Jurkat, Clone E6-1 (cell line): Measurements from ENCODE around the gene NDUFB10. TPM values are rescaled to one million over a fixed set of nuclear protein-coding genes. Genes with fewer than 3 reads are reported as not detected.
"Not testable (repeated sequence)": the region's sequence is repeated elsewhere in the genome, so short reads cannot be mapped to it uniquely, and the experiment has no call there.

Experiments
- DNase-seq: peaks from one replicate; pipeline ENCODE4 v3.0.0-alpha.2; 2011; ENCODE audit warnings: low read depth, low spot score
- H3K4me3 ChIP-seq: 2 replicates; pipeline ENCODE4 v1.5.1; 2011; ENCODE audit warnings: mild to moderate bottlenecking, low read length, control low read depth, moderate library complexity
- polyA plus RNA-seq: library from polyadenylated mRNA; unstranded; fragments of >200 nt; gene quantifications from one replicate; pipeline ENCODE4 v1.2.1, GENCODE V29; 2012; ENCODE audit warnings: missing spikeins; ENCODE audit not compliant: insufficient read length, insufficient read depth

The NDUFB10 gene
- polyA plus RNA-seq, result 315 TPM

DNA sequence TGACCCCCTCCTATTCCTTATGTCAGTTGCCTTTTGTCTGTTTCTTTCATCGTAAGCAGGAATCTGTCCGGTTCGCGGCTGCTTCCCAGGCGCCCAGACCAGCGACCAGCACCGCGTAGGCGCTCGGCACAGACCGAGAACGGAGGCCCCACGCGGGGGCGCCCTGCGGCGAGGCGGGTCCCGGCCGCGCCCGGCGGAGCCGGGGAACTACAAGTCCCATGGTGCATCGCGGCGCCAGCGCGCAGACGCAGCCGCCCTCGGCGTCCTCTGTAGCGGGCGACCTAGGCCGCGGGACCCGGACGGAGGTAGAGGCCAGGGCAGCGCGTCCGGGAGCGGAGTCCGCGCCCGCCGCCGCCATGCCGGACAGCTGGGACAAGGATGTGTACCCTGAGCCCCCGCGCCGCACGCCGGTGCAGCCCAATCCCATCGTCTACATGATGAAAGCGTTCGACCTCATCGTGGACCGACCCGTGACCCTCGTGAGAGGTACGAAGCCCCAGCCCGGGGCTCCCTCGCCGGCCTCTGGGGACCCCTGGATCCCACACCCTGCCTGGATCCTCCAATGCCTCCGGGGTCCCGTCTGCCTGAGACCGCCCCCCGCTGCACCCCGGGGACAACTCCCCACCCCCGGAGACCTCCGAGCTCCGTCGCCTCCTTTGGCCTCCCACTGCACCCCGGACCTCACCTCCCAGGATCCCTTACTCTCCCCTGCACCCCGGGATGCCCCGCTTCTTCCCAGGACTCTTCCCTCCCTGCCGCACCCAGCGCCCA is at the start of gene NDUFB10:
NDUFB10 (plus strand) TSS at position 270 of the 771 bp plus-strand sequence; CDS start at position 357, 87 bp downstream.
- peak within 1 kb of the TSS; percentile 81 for H3K4me3 ChIP-seq
- DNase-seq, result peak; percentile 83

DNA sequence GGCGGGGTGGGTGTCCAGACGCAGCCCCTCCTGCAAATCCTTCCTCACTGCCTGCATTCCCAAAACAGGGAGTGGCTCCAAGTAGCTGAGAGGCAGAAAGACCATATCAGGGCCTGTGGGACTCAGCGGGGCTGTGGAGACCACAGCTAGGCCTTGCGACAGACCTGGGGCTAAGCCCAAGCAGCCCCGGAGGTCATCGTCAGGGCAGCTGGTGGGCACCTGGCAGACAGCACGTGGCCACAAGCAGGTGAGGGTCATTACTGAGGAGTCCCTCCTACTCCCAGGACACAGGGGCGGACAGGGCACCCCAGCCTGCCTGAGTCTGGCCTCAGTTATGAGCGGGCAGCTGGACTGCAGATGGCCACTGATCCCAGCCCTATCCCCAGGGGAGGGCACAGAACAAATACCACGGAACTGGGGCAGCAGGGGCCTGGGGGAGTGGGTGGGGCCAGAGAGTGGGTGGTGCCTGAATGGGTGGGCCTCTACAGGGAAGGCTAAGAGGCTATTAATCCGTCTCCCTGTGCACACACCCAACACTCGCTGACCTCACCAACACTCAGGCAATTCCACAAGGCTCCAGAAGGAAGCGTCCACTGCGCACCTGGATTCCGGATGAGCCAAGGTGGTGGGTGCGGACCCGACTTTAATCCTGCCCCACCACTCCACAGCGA is 49.6 kb upstream of the NDUFB10 start:
- no peak overlapping the region for H3K4me3 ChIP-seq
- no peak for DNase-seq

DNA sequence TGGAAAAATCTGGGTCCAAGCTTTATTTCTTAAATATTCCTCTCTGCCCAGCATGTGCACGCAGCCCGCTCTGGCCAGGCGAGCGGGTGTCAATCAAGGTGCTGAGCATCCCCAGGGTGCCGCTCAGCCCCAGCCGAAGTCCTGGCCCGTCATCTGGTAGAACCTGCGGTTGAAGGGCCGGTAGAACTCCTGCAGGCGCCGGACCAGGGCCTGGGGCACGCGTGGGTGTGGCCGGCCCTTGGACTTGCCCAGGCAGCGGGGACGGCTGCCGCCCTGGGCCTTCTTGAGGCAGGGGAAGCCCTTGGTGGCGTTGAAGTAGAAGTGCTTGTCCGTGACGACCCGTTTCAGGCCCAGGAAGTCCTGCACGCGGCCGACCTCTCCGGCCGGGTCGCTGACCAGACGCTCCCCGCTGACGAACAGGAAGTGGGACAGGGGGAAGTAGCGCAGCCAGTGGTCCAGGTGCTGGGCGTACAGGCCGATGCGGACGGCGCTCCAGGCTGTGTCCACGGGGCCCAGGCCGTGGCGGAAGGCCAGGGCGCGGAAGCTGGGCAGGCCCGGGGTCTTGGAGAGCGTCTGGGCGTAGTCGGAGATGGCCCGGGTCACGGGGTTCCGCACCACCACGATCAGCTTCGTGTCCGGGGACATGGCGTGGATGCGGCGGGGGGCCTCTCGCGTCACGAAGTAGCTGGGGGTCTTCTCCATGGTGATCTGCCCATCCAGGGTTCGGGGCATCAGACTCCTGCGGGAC is 47.7 kb upstream of the NDUFB10 start:
- no peak overlapping the region for H3K4me3 ChIP-seq
- no peak for DNase-seq

DNA sequence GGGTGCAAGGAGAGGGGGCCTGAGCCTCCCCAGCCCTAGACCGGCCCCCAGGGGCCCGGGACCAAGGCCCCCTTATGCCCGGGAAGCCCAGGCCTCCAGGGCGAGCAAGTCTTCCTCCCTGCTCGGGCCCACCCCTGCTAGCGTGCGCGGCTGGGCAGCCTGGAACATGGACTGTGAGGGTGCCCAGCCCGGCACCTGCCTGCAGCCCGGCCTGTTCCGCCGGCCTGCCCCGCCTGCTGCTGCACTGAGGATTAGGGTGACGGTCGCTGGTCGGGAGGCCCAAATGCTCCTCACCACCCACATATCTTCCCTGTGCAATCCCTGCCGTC is 47.2 kb upstream of the NDUFB10 start:
- no peak for DNase-seq

GRCh38 chr16:1913327-1914083 is 45.8 kb upstream of the NDUFB10 start:
- no peak overlapping the region for H3K4me3 ChIP-seq
- DNase-seq, result no peak

More for the DNA sequence above, 47.2 kb upstream of the NDUFB10 start:
- H3K4me3 ChIP-seq, result no peak overlapping the region

- no peak for DNase-seq
- H3K4me3 ChIP-seq, result no peak overlapping the region
Measured at GRCh38 chr16:1914084-1914608, 45.2 kb upstream of the NDUFB10 start.

DNA sequence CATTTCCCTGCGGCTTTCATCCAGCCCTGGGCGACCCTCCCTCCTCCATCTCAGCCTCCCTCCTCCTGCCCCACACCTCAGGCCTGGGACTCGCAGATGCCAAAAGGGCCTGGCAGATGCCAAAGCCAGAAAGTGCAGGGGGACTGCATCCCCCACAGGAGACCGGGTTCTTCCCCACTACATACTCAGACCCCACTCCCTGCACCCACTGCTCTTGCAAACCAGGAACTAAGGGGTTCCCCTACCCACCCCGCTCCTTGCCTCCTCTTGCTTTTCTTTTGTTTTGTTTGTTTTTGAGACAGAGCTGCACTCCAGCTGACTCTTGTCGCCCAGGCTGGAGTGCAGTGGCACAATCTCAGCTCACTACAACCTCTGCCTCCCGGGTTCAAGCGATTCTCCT is 44.4 kb upstream of the NDUFB10 start:
- H3K4me3 ChIP-seq, result no peak overlapping the region

DNA sequence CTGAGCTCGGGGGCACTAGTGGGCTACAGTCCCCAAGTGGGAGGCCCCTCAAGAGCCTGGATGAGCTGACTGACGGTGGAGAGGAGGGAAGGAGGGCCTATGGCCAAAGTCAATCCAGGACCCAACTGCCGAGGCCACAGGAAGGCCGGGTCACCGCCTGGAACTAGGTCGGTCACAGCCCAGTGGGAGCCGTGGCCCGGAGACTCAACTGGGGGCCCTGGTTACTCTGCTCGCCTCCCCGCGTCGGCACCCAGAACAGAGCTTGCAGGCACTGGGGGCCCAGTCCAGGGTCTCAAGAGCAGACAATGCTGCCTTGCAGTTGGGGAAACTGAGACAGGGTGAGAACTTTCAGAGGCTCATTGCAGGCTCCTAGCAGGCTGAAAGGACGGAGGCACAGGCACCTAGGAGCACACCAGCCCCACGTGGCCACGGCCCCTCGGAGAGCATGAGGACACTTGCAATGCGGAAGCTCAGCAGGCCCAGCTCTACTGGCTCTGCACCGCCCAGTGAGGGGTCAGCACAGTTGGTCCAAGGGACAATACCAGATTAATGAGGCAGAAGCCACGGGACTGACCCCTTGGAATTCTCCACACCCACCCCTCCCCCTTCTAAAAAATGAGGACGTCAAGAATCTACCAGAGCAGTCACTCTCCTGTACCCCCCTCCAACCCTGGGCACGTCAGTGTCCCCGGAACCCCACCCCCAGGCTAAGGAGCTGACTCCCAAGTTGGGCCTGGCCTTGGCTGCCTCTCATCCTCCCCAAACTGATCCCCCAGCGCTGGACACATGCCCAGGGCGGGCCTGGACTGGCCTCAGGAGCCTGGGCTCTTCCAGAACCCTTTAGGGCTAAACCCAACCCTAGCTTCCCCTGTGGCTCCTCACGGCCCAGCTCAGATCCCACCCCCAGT is 43.4 kb upstream of the NDUFB10 start:
- no peak overlapping the region for H3K4me3 ChIP-seq
- no peak for DNase-seq

More for the DNA sequence above, 44.4 kb upstream of the NDUFB10 start:
- no peak for DNase-seq

DNA sequence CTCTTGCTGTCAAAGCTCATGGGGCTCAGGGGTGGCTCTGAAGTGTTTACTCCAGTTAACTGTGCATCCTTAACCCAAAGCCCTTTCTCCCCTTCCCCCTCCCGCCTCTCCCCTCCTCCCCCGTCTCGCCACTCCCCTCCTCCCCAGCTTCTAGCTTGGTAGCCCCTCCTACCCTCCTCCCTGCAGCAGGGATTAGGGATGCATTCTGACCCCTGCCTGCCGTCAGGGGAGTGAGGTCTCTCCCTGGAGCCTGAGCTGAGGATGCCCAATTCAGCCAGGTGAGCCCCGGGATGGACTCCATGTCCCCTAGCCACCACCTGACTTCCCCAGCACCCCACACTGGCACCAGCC is 42.7 kb upstream of the NDUFB10 start:
- DNase-seq, result no peak
- no peak overlapping the region for H3K4me3 ChIP-seq

GRCh38 chr16:1917056-1917664 is 42.2 kb upstream of the NDUFB10 start:
- no peak for DNase-seq

GRCh38 chr16:1917665-1918350 is 41.5 kb upstream of the NDUFB10 start:
- DNase-seq, result no peak
- H3K4me3 ChIP-seq, result no peak overlapping the region

More at GRCh38 chr16:1917056-1917664, 42.2 kb upstream of the NDUFB10 start:
- no peak overlapping the region for H3K4me3 ChIP-seq

DNA sequence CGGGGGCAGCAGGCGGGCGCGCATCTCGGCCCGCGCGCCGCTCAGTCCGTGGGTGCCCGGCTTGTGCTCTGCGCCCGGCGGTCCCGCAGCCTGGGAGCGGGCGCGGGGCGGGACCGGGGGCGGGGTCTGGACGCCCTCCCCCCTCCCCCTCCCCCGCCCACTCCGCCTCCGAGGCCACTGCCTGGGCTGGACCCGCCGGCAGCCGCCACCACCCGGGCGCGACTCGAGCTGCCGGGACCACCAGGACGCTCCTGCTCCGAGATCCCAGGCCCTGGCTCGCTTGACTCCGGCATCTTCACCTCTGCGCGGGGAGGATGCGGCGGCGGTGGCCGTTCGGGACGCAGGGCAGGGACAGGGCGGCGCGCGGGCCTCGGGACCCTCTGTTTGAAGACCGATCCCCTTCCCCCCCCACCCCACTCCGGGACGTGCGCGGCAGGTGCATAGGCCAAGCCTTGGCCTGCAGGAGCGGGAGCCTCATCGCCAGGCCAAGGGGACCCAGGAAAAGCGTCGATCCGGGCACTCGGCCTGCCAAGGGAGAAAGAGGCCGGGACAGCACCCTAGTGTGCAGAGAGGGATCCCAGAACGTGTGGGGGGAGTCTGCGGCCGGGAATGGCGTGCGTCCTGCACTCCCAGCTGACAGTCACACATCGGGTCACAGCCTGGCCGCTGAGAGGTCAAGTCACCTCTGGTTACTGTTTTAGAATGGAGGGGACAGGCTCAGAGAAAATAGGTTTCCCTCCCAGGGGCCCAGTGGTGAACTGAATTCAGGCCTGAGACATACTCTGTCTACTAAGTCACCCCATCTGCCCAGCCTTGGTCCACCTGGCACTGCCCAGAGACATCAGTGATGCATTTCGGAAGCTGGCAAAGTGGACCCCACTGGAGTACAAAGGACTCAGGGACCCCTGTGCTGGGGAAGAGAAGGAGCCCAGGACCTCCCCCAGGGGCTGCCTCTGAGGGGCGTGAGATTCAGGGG is 40.7 kb upstream of the NDUFB10 start, which contains the start of gene HS3ST6:
HS3ST6 (minus strand) TSS at position 65 of the 976 bp plus-strand sequence. CDS start 92 bp downstream, outside the sequence.
- DNase-seq, result no peak
- no peak within 1 kb of the TSS for H3K4me3 ChIP-seq

DNA sequence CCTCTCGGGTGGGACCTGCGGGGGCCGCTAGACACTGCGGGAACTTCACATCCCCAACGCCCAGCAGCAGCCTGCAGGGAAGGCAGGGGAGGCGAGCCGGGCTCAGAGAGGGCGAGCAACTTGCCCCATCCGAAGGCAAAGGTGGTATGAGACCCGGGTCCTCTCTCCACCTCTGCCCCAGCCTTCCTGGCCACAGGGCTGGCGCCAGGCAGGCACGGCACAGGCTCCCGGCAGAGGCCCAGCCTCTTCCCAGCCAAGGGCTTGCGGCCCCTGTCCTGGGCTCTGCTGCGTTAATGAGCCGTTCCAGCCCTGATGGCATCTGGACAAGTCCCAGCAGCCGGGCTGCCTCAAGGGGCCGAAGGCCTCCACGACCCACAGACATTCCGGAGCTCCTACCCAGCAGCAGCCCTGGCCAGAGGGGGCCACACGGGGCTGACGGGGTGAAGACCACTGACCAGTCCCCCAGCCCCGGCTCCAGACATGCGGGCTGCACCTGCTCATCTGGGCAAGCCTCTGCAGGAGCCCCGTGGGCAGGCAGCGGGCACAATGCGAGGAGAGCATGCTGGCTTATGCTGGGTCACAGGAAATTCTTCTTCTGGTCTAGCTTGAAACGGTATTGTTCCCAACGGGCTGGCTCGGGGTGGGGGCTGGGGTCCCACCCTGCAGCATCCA is 39.9 kb upstream of the NDUFB10 start:
- DNase-seq, result no peak
- H3K4me3 ChIP-seq, result no peak overlapping the region

DNA sequence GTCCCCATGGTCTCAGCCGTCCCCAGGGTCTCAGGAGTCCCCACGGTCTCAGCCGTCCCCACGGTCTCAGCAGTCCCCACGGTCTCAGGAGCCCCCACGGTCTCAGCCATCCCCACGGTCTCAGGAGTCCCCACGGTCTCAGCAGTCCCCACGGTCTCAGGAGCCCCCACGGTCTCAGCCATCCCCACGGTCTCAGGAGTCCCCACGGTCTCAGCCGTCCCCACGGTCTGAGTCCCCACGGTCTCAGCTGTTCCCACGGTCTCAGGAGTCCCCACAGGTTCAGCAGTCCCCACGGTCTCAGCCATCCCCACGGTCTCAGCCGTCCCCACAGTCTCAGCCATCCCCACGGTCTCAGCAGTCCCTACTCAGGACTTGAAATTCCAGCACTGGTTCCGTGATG is 39.2 kb upstream of the NDUFB10 start:
- not testable (repeated sequence) for H3K4me3 ChIP-seq

GRCh38 chr16:1920727-1921171 is 38.6 kb upstream of the NDUFB10 start:
- no peak for DNase-seq
- H3K4me3 ChIP-seq, result no peak overlapping the region

More for the DNA sequence above, 39.2 kb upstream of the NDUFB10 start:
- not testable (repeated sequence) for DNase-seq
